KOPT-K1 (cell line): ENCODE data around the gene ZXDC.

Experiments
- H3K27ac ChIP-seq: fragments of 200-600 bp; sonication (generic); 2 replicates; pipeline ENCODE4 v1.5.1; 2016; ENCODE audit warnings: antibody characterized with exemption, mild to moderate bottlenecking, low read depth, low read length; ENCODE audit not compliant: poor library complexity, severe bottlenecking
- H3K36me3 ChIP-seq: fragments of 200-600 bp; sonication (generic); 2 replicates; pipeline ENCODE4 v1.5.1; 2017; ENCODE audit warnings: antibody characterized with exemption, mild to moderate bottlenecking, low read length, moderate library complexity; ENCODE audit not compliant: insufficient read depth
- H3K9me3 ChIP-seq: fragments of 200-600 bp; sonication (generic); 2 replicates; pipeline ENCODE4 v1.5.1; 2017; ENCODE audit warnings: antibody characterized with exemption, low read length, mild to moderate bottlenecking; ENCODE audit not compliant: insufficient read depth, poor library complexity, severe bottlenecking

ZXDC gene

GRCh38 chr3:126434264-126434590 is 41.5 kb downstream of the ZXDC start:
- Histone ChIP-seq H3K9me3 (no peaks in the 10 kb centered on the region), H3K36me3 (peaks cover 34% of the 10 kb centered on the region), H3K27ac (no peak overlapping the region)

GRCh38 chr3:126433496-126434263 is 42.0 kb downstream of the ZXDC start:
- H3K27ac ChIP-seq, result no peak overlapping the region
- H3K36me3 ChIP-seq, result peaks cover 28% of the 10 kb centered on the region
- H3K9me3 ChIP-seq, result no peaks in the 10 kb centered on the region

- Histone ChIP-seq H3K27ac (no peak overlapping the region), H3K36me3 (peaks cover 22% of the 10 kb centered on the region), H3K9me3 (peaks cover under 1% of the 10 kb centered on the region)
Observed at GRCh38 chr3:126433105-126433430, 42.6 kb downstream of the ZXDC start.

GRCh38 chr3:126432361-126433104 is 43.2 kb downstream of the ZXDC start:
- Histone ChIP-seq H3K36me3 (peaks cover 17% of the 10 kb centered on the region; the same call in 1 of the 2 replicates), H3K9me3 (peaks cover 6% of the 10 kb centered on the region), H3K27ac (no peak overlapping the region)

- Histone ChIP-seq H3K36me3 (peaks cover 4% of the 10 kb centered on the region; the same call in 1 of the 2 replicates), H3K9me3 (peaks cover 15% of the 10 kb centered on the region), H3K27ac (no peak overlapping the region)
Observed at GRCh38 chr3:126431103-126431534, 44.6 kb downstream of the ZXDC start.

- H3K36me3 ChIP-seq, result no peaks in the 10 kb centered on the region
- no peak overlapping the region for H3K27ac ChIP-seq
- H3K9me3 ChIP-seq, result peaks cover 28% of the 10 kb centered on the region
Observed at GRCh38 chr3:126424751-126425150, 50.9 kb downstream of the ZXDC start.

- H3K9me3 ChIP-seq, result peaks cover 28% of the 10 kb centered on the region
- no peaks in the 10 kb centered on the region for H3K36me3 ChIP-seq
- no peak overlapping the region for H3K27ac ChIP-seq
Observed at GRCh38 chr3:126424039-126424717, 51.5 kb downstream of the ZXDC start.

GRCh38 chr3:126423191-126424038 is 52.3 kb downstream of the ZXDC start:
- Histone ChIP-seq H3K36me3 (no peaks in the 10 kb centered on the region), H3K9me3 (peaks cover 28% of the 10 kb centered on the region), H3K27ac (no peak overlapping the region)

GRCh38 chr3:126422571-126423091 is 53.1 kb downstream of the ZXDC start:
- no peak overlapping the region for H3K27ac ChIP-seq
- H3K36me3 ChIP-seq, result no peaks in the 10 kb centered on the region
- peaks cover 23% of the 10 kb centered on the region for H3K9me3 ChIP-seq

- Histone ChIP-seq H3K9me3 (peaks cover 18% of the 10 kb centered on the region), H3K36me3 (no peaks in the 10 kb centered on the region), H3K27ac (no peak overlapping the region)
Observed at GRCh38 chr3:126422121-126422520, 53.6 kb downstream of the ZXDC start.

GRCh38 chr3:126421573-126422119 is 54.0 kb downstream of the ZXDC start:
- H3K36me3 ChIP-seq, result no peaks in the 10 kb centered on the region
- peaks cover 16% of the 10 kb centered on the region for H3K9me3 ChIP-seq
- H3K27ac ChIP-seq, result no peak overlapping the region

GRCh38 chr3:126419886-126420786 is 55.6 kb downstream of the ZXDC start:
- Histone ChIP-seq H3K9me3 (peaks cover 4% of the 10 kb centered on the region), H3K36me3 (no peaks in the 10 kb centered on the region), H3K27ac (no peak overlapping the region)

GRCh38 chr3:126419151-126419703 is 56.5 kb downstream of the ZXDC start:
- H3K36me3 ChIP-seq, result no peaks in the 10 kb centered on the region
- H3K9me3 ChIP-seq, result no peaks in the 10 kb centered on the region
- no peak overlapping the region for H3K27ac ChIP-seq
